Stimulated activated naive CD8-positive, alpha-beta T cell treated with anti-CD3 and anti-CD28 coated beads, Interleukin-15, Interleukin-2, amounts not matched to agents 100 U/mL and 50 U/mL, for 24 hours (primary cell): ENCODE measurements around the gene PUS1.

Experiments
- ATAC-seq: fragments of 150-1000 bp; cut with Tn5 transposase; one replicate; pipeline ENCODE4 v1.10.0; 2021
- DNase-seq: peaks from one replicate; pipeline ENCODE4 v3.0.0; 2021

Gene PUS1

GRCh38 chr12:131916306-131917138 lies 12.6 kb upstream of the PUS1 start:
- DNase-seq (no peak), ATAC-seq (no peak)

DNA sequence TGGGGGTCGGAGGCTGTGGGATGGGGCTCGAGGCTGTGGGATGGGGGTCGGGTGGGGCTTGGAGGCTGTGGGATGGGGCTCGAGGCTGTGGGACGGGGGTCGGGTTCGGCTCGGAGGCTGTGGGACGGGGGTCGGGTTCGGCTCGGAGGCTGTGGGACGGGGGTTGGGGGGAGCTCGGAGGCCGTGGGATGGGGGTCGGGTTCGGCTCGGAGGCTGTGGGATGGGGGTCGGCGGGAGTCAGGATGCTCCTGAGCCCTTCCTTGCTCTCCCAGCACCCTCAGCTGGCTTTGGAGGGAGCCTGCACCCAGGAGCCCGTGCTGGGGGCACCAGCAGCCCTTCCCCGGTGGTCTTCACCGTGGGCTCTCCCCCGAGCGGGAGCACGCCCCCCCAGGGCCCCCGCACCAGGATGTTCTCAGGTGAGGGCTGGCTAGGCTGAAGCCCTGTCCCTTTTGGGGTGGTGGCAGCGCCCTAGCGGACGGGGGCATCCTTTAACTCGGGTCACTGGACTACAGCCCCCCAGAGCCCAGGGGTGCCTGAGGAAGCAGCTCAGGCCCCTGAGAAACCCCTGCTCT lies 11.9 kb upstream of the PUS1 start:
- DNase-seq, result peak; percentile 23
- no peak for ATAC-seq

GRCh38 chr12:131917711-131918306 lies 11.3 kb upstream of the PUS1 start:
- ATAC-seq (no peak), DNase-seq (no peak)

DNA sequence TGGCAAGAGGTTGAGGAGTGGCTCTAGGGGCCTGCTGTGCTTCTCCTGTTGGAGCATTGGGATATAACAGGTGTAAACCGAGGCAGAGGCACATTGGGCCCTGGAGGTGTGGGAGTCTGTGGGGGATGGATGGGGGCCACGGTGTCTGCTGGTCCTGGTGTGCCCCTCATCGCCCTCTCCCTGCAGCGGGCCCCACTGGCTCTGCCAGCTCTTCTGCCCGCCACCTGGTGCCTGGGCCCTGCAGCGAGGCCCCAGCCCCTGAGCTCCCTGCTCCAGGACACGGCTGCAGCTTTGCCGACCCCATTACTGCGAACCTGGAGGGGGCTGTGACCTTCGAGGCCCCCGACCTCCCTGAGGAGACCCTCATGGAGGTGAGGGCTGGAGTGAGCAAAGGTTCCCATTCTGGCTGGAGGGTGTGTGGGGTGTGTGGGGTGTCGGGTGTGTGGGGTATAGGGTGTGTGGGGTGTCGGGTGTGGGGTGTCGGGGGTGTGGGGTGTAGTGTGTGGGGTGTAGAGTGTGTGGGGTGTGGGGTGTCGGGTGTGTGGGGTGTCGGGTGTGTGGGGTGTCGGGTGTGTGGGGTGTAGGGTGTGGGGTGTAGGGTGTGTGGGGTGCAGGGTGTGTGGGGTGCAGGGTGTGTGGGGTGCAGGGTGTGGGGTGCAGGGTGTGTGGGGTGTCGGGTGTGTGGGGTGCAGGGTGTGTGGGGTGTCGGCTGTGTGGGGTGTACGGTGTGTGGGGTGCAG lies 10.6 kb upstream of the PUS1 start:
- no peak for DNase-seq
- no peak for ATAC-seq

DNA sequence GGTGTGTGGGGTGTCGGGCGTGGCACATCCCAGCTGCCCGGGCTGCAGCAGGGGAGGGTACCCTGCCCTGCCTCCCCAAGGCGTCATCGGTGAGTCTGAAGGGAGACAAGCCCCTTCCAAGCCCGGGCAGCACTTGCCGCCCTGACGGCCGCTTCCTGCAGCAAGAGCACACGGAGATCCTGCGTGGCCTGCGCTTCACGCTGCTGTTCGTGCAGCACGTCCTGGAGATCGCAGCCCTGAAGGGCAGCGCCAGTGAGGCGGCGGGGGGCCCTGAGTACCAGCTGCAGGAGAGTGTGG lies 10.1 kb upstream of the PUS1 start:
- DNase-seq (no peak), ATAC-seq (no peak)

GRCh38 chr12:131919366-131920156 lies 9.5 kb upstream of the PUS1 start:
- no peak for ATAC-seq
- DNase-seq, result no peak

- ATAC-seq (no peak), DNase-seq (no peak)
These were observed 8.9 kb upstream of the PUS1 start for GRCh38 chr12:131920157-131920508.

DNA sequence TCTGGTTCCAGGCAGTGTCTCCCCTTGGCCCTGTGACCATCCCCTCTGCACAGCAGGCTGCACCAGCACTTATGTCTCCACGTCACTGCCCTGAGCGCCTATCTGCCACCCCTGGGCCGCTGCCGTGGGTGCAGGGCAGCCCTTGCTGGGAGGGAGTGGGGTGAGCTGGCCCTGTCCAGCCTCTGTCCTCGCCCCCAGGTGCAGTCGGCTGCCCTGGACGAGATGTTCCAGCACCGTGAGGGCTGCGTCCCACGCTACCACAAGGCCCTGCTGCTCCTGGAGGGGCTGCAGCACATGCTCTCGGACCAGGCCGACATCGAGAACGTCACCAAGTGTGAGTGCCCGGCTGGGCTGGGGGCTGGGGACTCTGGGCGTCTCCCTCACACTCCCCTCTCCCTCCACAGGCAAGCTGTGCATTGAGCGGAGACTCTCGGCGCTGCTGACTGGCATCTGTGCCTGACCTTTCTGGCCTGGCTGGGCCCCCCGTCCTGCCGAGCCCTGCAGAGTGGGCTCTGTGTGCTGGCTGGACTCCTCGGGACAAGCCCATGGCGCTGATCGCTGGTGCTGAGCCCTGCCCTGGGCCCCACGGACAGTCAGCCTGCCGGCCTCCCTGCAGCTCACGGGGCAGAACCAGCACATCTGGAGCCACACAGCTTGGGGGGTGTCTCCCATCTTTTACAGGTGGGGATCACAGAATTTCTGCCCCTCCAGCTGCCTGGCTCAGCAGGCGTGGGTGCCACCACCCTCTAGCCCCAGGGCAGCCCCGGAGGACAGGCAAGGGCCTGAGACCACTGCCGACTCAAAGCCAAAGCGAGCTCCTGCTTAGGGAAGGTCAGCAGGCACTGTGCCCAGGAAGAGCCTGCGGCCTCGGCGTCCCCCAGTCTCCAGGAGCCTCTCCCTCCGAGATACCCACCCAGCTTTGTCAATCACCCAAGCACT lies 7.9 kb upstream of the PUS1 start:
- DNase-seq (no peak), ATAC-seq (no peak)

- DNase-seq (no peak), ATAC-seq (no peak)
These were observed 7.0 kb upstream of the PUS1 start for GRCh38 chr12:131921866-131922769.

DNA sequence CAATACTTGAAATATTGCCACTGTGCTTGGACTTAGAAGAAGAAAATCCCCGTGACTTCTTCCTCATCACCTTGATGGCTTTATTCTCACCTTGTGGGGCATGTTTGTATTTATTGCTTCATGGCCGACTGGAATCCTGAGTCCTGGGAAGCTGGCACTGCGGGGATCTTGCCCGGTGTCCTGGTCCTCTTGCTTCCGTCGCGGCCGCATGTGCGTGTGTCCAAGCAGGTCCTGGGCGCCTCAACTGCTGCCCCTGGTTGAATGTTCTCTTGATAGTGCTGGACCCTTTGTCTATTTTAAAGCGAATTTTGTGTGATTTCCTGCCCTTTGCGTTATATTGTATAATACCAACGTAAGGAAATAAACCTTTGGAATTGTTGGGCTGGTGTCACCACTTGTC lies 6.3 kb upstream of the PUS1 start:
- DNase-seq (no peak), ATAC-seq (no peak)

DNA sequence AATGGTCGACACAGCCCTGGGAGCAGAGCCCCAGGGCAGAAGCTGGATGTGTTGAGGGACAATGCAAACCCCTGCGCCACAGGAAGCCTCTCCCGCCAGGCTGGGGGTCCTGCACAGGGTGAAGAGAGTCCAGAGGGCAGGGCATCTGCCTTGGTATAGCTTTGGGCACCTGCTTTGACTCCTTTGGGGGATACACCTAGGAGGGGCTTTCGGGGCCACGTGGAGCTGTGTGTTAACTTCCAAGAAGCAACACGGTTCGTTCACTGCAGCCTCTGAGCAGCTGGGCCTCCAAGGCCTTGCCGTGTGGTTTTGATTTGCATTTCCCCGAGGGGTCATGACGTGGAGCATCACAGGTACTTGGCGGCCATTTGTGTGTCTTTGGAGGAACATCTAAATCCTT lies 5.8 kb upstream of the PUS1 start:
- ATAC-seq (no peak), DNase-seq (no peak)

DNA sequence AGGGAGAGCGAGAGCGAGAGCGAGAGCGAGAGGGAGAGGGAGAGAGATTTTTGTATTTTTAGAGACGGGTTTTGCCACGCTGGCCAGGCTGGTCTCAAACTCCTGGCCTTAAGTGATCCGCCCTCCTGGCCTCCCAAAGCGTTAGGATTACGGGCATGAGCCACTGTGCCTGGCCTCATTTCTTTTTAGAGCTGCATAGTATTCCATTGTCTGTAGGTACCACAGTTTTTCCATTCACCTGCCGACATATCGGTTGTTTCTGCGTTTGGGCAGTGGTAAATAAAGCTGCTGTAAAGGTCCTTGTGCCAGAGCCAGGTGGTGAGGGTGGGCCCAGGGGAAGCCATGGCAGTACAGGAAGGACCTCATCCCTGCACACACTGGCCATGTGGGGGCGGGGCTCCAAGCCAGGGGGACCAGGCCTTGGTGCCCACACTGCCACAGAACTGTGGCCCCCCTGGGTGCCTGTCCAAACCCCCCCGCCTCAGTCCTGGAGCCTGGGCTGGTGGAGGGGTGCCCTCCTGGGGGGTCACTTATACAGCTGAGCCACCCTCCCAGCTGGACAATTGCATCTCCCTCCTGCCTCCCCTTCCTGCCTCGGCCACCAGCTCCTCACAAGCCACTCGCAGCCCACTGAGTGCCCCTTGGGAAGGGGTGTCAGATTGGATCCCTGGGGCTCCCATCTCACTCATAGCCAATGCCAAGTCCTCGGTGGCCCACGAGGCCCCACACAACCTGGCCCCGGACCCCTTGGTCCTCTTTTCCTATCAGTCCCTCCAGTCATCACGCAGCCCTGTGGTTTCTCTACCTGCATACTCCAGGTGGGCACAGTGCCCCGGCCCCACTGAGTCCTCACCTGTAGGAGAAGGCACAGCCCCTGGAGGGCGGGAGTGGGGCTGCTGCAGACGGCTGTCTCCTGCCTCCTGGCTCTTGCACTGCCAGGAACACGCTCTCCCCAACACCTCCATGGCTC lies 1.7 kb upstream of the PUS1 start:
- no peak for ATAC-seq
- no peak for DNase-seq

DNA sequence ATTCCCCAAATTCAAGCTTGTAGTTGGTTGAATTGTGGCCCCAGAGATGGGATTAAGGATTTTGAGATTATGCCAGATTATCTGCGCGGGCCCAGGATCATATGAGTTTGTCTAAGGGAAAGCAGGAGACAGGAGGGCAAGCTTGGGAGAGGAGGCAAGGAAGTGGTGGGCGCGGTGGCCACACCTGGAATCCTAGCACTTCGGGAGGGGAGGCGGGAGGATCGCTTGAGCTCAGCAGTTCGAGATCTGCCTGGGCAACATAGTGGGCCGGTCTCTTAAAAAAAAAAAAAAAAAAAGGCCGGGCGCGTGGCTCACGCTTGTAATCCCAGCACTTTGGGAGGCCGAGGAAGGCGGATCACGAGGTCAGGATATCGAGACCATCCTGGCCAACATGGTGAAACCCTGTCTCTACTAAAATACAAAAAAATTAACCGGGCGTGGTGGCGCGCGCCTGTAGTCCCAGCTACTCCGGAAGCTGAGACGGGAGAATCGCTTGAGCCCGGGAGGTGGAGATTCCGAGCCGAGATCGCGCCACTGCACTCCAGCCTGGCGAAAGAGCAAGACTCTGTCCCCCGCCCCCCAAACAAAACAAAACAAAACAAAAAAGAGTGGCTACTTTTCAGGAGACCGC lies 881 bp upstream of the PUS1 start:
- peak; percentile 2 for ATAC-seq
- no peak for DNase-seq

DNA sequence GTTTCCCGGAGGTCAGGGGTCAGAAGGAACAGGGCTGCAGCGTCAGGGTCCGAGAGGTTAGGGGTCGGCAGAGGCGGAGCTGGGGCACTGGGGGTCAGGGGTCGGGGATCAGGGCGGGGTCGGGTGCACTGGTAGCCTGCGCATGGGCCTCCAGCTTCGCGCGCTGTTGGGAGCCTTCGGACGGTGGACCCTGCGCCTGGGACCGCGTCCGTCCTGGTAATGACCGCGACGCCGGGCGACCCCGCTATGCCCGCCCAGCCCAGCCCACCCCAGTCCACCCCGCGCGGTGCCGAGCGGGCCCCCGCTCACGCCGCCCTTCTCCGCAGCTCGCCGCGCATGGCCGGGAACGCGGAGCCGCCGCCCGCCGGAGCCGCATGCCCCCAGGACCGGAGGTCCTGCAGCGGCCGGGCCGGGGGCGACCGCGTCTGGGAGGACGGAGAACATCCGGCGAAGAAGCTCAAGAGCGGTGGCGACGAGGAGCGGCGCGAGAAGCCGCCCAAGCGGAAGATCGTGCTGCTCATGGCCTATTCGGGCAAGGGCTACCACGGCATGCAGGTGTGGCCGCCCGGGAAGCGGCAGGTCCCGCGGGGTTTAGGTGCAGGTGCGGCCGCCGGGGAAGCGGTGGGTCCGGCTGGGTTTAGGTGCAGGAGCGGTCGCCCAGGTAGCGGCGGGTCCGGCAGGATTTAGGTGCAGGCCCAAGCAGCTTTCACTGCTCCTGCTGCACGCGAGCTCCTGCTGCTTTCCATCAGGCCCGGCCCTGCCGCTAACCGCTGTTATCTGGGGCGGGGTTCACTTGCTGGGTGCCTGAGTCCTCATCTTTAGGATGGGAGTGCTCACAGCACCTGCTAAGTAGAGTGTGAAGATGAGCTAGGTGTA lies 743 bp downstream of the PUS1 start:
- peak; percentile 8 for ATAC-seq
- DNase-seq, result peak; percentile 35

DNA sequence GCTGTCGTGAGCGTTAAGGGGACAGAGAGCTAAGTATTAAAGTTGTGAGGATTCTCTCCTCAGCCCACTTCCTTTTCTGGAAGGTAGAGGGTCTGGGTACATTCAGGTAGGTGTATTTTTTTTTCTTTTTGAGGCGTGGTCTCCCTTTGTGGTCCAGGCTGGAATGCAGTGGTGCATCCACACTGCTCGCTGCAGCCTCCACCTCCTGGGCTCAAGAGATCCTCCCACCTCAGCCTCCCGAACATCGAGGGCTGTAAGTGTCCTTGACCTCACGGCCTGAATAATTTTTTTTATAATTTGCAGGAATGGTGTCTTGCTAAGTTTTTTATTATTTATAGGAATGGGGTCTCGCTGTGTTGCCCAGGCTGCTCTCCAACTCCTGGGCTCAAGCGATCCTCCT lies 1.4 kb downstream of the PUS1 start:
- ATAC-seq (no peak), DNase-seq (no peak)

- ATAC-seq, result no peak
- DNase-seq, result no peak
These were observed 4.3 kb downstream of the PUS1 start for GRCh38 chr12:131933387-131933786.

- ATAC-seq (no peak), DNase-seq (no peak)
These were observed 5.5 kb downstream of the PUS1 start for GRCh38 chr12:131934535-131934934.

GRCh38 chr12:131938082-131938481 lies 9.0 kb downstream of the PUS1 start:
- no peak for ATAC-seq
- DNase-seq, result no peak
